GM23338 (cell line): Measurements from ENCODE around the gene PLEKHM1. TPM values are rescaled to one million over a fixed set of nuclear protein-coding genes. Genes with fewer than 3 reads are reported as not detected.
A peak's percentile ranks its signal among the peaks of the same experiment; 100 is the strongest.

Source experiments
- ATAC-seq: fragments of 200-7000 bp; cut with Tn5 transposase; 3 replicates; pipeline ENCODE4 v1.9.1; 2020
- DNase-seq: peaks from one replicate; pipeline ENCODE4 v3.0.0-alpha.2; 2015; ENCODE audit warnings: low spot score
- H2AFZ ChIP-seq: fragments of 200-600 bp; sonication (generic); 2 replicates; pipeline ENCODE4 v1.8.0; 2016; ENCODE audit warnings: antibody characterized with exemption, mild to moderate bottlenecking, moderate library complexity
- H3F3A ChIP-seq: fragments of 200-600 bp; sonication (generic); replicated peaks from 2 replicates; pipeline ENCODE4 v1.8.0; 2017; ENCODE audit warnings: antibody characterized with exemption, mixed run types, low read depth
- H3K27ac ChIP-seq: fragments of 200-600 bp; sonication (generic); 2 replicates; pipeline ENCODE4 v1.6.1; 2016; ENCODE audit warnings: low read depth
- H3K27me3 ChIP-seq: fragments of 200-600 bp; sonication (generic); 2 replicates; pipeline ENCODE4 v1.8.0; 2016; ENCODE audit warnings: mild to moderate bottlenecking, mixed run types, moderate library complexity; ENCODE audit not compliant: insufficient read depth
- H3K36me3 ChIP-seq: fragments of 200-600 bp; sonication (generic); 2 replicates; pipeline ENCODE4 v1.8.0; 2016; ENCODE audit warnings: mild to moderate bottlenecking; ENCODE audit not compliant: insufficient read depth
- H3K4me1 ChIP-seq: fragments of 200-600 bp; sonication (generic); 2 replicates; pipeline ENCODE4 v1.8.0; 2016; ENCODE audit warnings: mild to moderate bottlenecking, moderate library complexity; ENCODE audit not compliant: insufficient read depth
- H3K4me2 ChIP-seq: fragments of 200-600 bp; sonication (generic); 2 replicates; pipeline ENCODE4 v1.7.1; 2017; ENCODE audit warnings: mixed run types
- H3K4me3 ChIP-seq: fragments of 200-600 bp; sonication (generic); 2 replicates; pipeline ENCODE4 v1.6.1; 2016; ENCODE audit warnings: mixed run types
- H3K79me2 ChIP-seq: fragments of 200-600 bp; sonication (generic); replicated peaks from 2 replicates; pipeline ENCODE4 v1.8.0; 2017; ENCODE audit warnings: mild to moderate bottlenecking; ENCODE audit not compliant: insufficient read depth
- H3K9me2 ChIP-seq: fragments of 200-600 bp; sonication (generic); 2 replicates; pipeline ENCODE4 v1.8.0; 2017; ENCODE audit not compliant: insufficient read depth
- H4K20me1 ChIP-seq: fragments of 200-600 bp; sonication (generic); replicated peaks from 2 replicates; pipeline ENCODE4 v1.8.0; 2017; ENCODE audit warnings: mild to moderate bottlenecking; ENCODE audit not compliant: insufficient read depth
- H3K27ac Mint-ChIP-seq: 2 replicates; pipeline ENCODE4 v1.8.0; 2020; ENCODE audit warnings: inconsistent platforms, mild to moderate bottlenecking, moderate library complexity, mixed read lengths
- H3K27me3 Mint-ChIP-seq: 3 replicates; pipeline ENCODE4 v1.8.0; 2022; ENCODE audit warnings: low read depth, mild to moderate bottlenecking, moderate library complexity, mixed read lengths, inconsistent platforms; ENCODE audit not compliant: insufficient read depth, poor library complexity
- H3K36me3 Mint-ChIP-seq: 3 replicates; pipeline ENCODE4 v1.8.0; 2021; ENCODE audit warnings: low read depth, mild to moderate bottlenecking, inconsistent platforms, moderate library complexity, mixed read lengths
- H3K4me1 Mint-ChIP-seq: 3 replicates; pipeline ENCODE4 v1.8.0; 2020; ENCODE audit warnings: mild to moderate bottlenecking, inconsistent platforms, mixed read lengths
- H3K4me3 Mint-ChIP-seq: 3 replicates; pipeline ENCODE4 v1.8.0; 2021; ENCODE audit warnings: moderate library complexity, mild to moderate bottlenecking, inconsistent platforms, mixed read lengths
- H3K9me3 Mint-ChIP-seq: 3 replicates; pipeline ENCODE4 v1.8.0; 2020; ENCODE audit warnings: moderate library complexity, mild to moderate bottlenecking, inconsistent platforms, mixed read lengths
- CREB1 ChIP-seq: fragments of 250-450 bp; sonication (Bioruptor Pico); IDR thresholded peaks from 2 replicates; pipeline ENCODE4 v1.5.0; 2020; ENCODE audit warnings: low read depth, mild to moderate bottlenecking, moderate library complexity
- CTCF ChIP-seq, 2 experiments: fragments of 200-600 bp in 1 of 2; sonication (generic) in 1 of 2; conservative IDR thresholded peaks; 2 replicates each; pipeline versions ENCODE4 v1.5.1 to v1.6.1; 2016 to 2017; ENCODE audit warnings: antibody characterized with exemption in 2 of 2, low read depth in 2 of 2, mild to moderate bottlenecking in 2 of 2, moderate library complexity in 1 of 2
- ETS1 ChIP-seq: IDR thresholded peaks from 2 replicates; pipeline ENCODE4 v1.6.1; 2016; ENCODE audit warnings: antibody characterized with exemption
- EZH2 ChIP-seq: fragments of 200-600 bp; sonication (generic); IDR thresholded peaks from one replicate; pipeline ENCODE4 v1.8.0; 2017; ENCODE audit warnings: antibody characterized with exemption, mild to moderate bottlenecking, low read depth; ENCODE audit not compliant: unreplicated experiment
- EZH2phosphoT487 ChIP-seq: fragments of 200-600 bp; sonication (generic); IDR thresholded peaks from one replicate; pipeline ENCODE4 v1.8.1; 2018; ENCODE audit warnings: antibody characterized with exemption; ENCODE audit not compliant: unreplicated experiment
- JUNB ChIP-seq: IDR thresholded peaks from one replicate; pipeline ENCODE4 v1.6.1; 2016; ENCODE audit warnings: antibody characterized with exemption; ENCODE audit not compliant: unreplicated experiment
- NANOG ChIP-seq: IDR thresholded peaks from 2 replicates; pipeline ENCODE4 v1.6.1; 2016; ENCODE audit warnings: antibody characterized with exemption, borderline replicate concordance
- POLR2AphosphoS5 ChIP-seq: IDR thresholded peaks from 2 replicates; pipeline ENCODE4 v1.6.1; 2016; ENCODE audit warnings: antibody characterized with exemption, low read depth
- REST ChIP-seq: IDR thresholded peaks from one replicate; pipeline ENCODE4 v1.6.1; 2018; ENCODE audit warnings: antibody characterized with exemption; ENCODE audit not compliant: unreplicated experiment
- STAT1 ChIP-seq: IDR thresholded peaks from one replicate; pipeline ENCODE4 v1.6.1; 2016; ENCODE audit warnings: antibody characterized with exemption; ENCODE audit not compliant: unreplicated experiment
- ZNF114 ChIP-seq: fragments of 250-450 bp; sonication (Bioruptor Pico); IDR thresholded peaks from 2 replicates; pipeline ENCODE4 v1.5.0; 2020; ENCODE audit warnings: mild to moderate bottlenecking, moderate library complexity
- ZNF331 ChIP-seq: fragments of 250-450 bp; sonication (Bioruptor Pico); IDR thresholded peaks from 2 replicates; pipeline ENCODE4 v1.5.0; 2020; ENCODE audit warnings: low read depth, mild to moderate bottlenecking, moderate library complexity
- ZNF462 ChIP-seq: fragments of 250-450 bp; sonication (Bioruptor Pico); IDR thresholded peaks from 2 replicates; pipeline ENCODE4 v1.5.0; 2020; ENCODE audit warnings: mild to moderate bottlenecking, moderate library complexity
- polyA plus RNA-seq: library from polyadenylated mRNA; unstranded; fragments of >200 nt; fragmentation: Nextera tagmentation; extraction: Ambion mirVana; gene quantifications from 2 replicates; pipeline ENCODE4 v1.2.1, GENCODE V29; 2016
- total RNA-seq: library from RNA; depleted of rRNA; stranded (reverse); fragments of >200 nt; shearing (Covaris generic); gene quantifications from 2 replicates; pipeline ENCODE4 v1.2.3, GENCODE V29; 2014

PLEKHM1 gene
- total and polyA plus RNA-seq, 2 experiments from 2014 or later: 4.4 to 17.9 TPM

GRCh38 chr17:45414990-45415881 lies 75.3 kb downstream of the PLEKHM1 start:
- no peak overlapping the region for H2AFZ ChIP-seq
- DNase-seq (no peak), ATAC-seq (peak; percentile 56)
- Mint-ChIP-seq H3K27me3 (peaks cover 8% of the 10 kb centered on the region), H3K4me3 (no peak overlapping the region), H3K36me3 (no peaks in the 10 kb centered on the region), H3K27ac (no peak overlapping the region), H3K4me1 (peaks cover 22% of the 10 kb centered on the region), H3K9me3 (no peaks in the 10 kb centered on the region)
- no peak overlapping the region; the same call in 1 of the 2 replicates for H3K27ac ChIP-seq
- no peaks in the 10 kb centered on the region for H4K20me1 ChIP-seq
- H3K27me3 ChIP-seq: no peaks in the 10 kb centered on the region
- H3K4me2 ChIP-seq: no peak overlapping the region
- H3K4me1 ChIP-seq: no peaks in the 10 kb centered on the region; the same call in 1 of the 2 replicates
- no peaks in the 10 kb centered on the region for H3K36me3 ChIP-seq
- H3K4me3 ChIP-seq: no peak overlapping the region
- no peaks in the 10 kb centered on the region; the same call in 1 of the 2 replicates for H3K79me2 ChIP-seq
- H3K9me2 ChIP-seq: no peaks in the 10 kb centered on the region
- H3F3A ChIP-seq: no peaks in the 10 kb centered on the region
- TF ChIP-seq NANOG: no peak
- TF ChIP-seq CTCF (conservative IDR thresholded peaks at IDR 0.05; ENCODE audit: low read depth in 2 of 2): no peak
- no peak for TF ChIP-seq POLR2AphosphoS5
- no peak for TF ChIP-seq ZNF462 (CRISPR knock-in tag)
- no peak for TF ChIP-seq EZH2phosphoT487
- no peak for TF ChIP-seq ZNF331 (CRISPR knock-in tag)
- TF ChIP-seq EZH2: no peak
- TF ChIP-seq ETS1: no peak
- no peak for TF ChIP-seq CREB1 (CRISPR knock-in tag)
- no peak for TF ChIP-seq ZNF114 (CRISPR knock-in tag)
- TF ChIP-seq JUNB: no peak
- no peak for TF ChIP-seq REST
- TF ChIP-seq STAT1: no peak
